Measurements from ENCODE around the gene L3MBTL3. TPM values are rescaled to one million over a fixed set of nuclear protein-coding genes. Genes with fewer than 3 reads are reported as not detected.
A peak's percentile ranks its signal among the peaks of the same experiment; 100 is the strongest.
"Not testable (repeated sequence)": the region's sequence is repeated elsewhere in the genome, so short reads cannot be mapped to it uniquely, and the experiment has no call there.

The L3MBTL3 gene
- total RNA-seq, 2 donors from 2014 or later = 23.7 to 39.7 TPM

DNA sequence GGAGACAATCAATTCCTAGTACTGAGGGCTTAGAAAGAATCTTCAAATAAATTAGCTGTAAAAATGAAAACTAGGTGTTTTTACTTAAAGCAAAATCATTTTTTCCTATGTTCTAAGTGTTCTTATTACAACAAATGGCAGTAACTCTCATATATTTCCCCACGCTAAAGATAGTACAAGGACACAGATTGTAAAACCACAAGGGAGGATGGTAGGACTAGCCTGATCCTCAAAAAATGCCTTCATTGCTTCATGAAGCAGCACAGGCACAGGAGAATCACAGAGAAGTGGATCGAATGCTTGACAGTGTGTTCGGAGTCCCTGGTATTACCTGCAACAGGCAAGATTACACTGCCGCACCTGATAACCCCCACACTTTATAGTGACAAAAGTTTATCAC lies 145.9 kb downstream of the L3MBTL3 start:
- Histone ChIP-seq H3K4me1 (ENCODE audit: control insufficient read depth, insufficient read depth, low read length) (no peaks in the 10 kb centered on the region), H3K9me3 (ENCODE audit: control insufficient read depth, low read length) (no peaks in the 10 kb centered on the region), H3K4me3 (ENCODE audit: low read length) (no peak overlapping the region), H3K9ac (ENCODE audit: extremely low read depth, low read length, poor library complexity, severe bottlenecking) (no peak overlapping the region), H3K27ac (ENCODE audit: low read depth, low read length) (no peak overlapping the region), H3K36me3 (ENCODE audit: control insufficient read depth, insufficient read depth, low read length) (peaks cover 5% of the 10 kb centered on the region), H3K27me3 (ENCODE audit: control insufficient read depth, insufficient read depth, low read length, poor library complexity, severe bottlenecking) (no peaks in the 10 kb centered on the region)
- WGBS, 2 experiments (ENCODE audit: insufficient coverage in 1 of 2, insufficient read length in 1 of 2) = 65 to 70% methylated on average over 4 of the region's 4 CpGs
- Mint-ChIP-seq H3K27me3 (ENCODE audit: insufficient read depth) (no peaks in the 10 kb centered on the region), H3K27ac (peak overlapping the region; percentile 28), H3K4me1 (peaks cover 3% of the 10 kb centered on the region), H3K4me3 (no peak overlapping the region), H3K36me3 (ENCODE audit: low read depth) (peaks cover 55% of the 10 kb centered on the region), H3K9me3 (peaks cover 5% of the 10 kb centered on the region)
- TF ChIP-seq, protein P1, sequence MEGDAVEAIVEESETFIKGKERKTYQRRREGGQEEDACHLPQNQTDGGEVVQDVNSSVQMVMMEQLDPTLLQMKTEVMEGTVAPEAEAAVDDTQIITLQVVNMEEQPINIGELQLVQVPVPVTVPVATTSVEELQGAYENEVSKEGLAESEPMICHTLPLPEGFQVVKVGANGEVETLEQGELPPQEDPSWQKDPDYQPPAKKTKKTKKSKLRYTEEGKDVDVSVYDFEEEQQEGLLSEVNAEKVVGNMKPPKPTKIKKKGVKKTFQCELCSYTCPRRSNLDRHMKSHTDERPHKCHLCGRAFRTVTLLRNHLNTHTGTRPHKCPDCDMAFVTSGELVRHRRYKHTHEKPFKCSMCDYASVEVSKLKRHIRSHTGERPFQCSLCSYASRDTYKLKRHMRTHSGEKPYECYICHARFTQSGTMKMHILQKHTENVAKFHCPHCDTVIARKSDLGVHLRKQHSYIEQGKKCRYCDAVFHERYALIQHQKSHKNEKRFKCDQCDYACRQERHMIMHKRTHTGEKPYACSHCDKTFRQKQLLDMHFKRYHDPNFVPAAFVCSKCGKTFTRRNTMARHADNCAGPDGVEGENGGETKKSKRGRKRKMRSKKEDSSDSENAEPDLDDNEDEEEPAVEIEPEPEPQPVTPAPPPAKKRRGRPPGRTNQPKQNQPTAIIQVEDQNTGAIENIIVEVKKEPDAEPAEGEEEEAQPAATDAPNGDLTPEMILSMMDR (conservative IDR thresholded peaks at IDR 0.05) = no peak
- no peak for DNase-seq

DNA sequence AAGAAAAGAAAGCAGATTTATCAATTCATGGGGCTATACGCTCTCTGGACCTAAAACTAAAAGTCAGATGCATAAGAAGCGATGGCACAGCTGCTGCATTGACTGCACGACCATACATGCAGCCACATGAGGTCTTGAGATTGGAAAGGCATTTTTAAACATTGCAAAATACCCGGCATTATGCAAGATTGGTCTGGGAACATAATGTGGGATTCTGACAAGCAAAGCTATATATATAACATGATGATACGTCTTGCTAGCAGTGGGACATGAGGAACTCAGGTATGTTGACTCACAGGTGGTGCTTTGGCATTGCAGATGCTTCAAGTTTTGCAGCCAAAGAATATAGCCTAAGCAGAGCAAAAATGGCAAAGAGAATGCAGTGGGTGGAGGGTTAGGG lies 149.3 kb downstream of the L3MBTL3 start:
- Mint-ChIP-seq H3K27me3 (ENCODE audit: insufficient read depth) (no peaks in the 10 kb centered on the region), H3K4me1 (peaks cover 3% of the 10 kb centered on the region), H3K9me3 (peaks cover 27% of the 10 kb centered on the region), H3K4me3 (no peak overlapping the region), H3K27ac (no peak overlapping the region), H3K36me3 (ENCODE audit: low read depth) (peaks cover 61% of the 10 kb centered on the region)
- H3K27me3 ChIP-seq (ENCODE audit: control insufficient read depth, insufficient read depth, low read length, poor library complexity, severe bottlenecking) = no peaks in the 10 kb centered on the region
- no peak overlapping the region for H3K4me3 ChIP-seq (ENCODE audit: low read length)
- no peak for DNase-seq
- no peak overlapping the region for H3K27ac ChIP-seq (ENCODE audit: low read depth, low read length)
- H3K36me3 ChIP-seq (ENCODE audit: control insufficient read depth, insufficient read depth, low read length) = peaks cover 5% of the 10 kb centered on the region
- WGBS, 2 experiments (ENCODE audit: insufficient coverage in 1 of 2, insufficient read length in 1 of 2) = 91 to 95% methylated on average over 5 of the region's 5 CpGs
- H3K9me3 ChIP-seq (ENCODE audit: control insufficient read depth, low read length) = peaks cover 24% of the 10 kb centered on the region
- H3K9ac ChIP-seq (ENCODE audit: extremely low read depth, low read length, poor library complexity, severe bottlenecking) = no peak overlapping the region
- no peaks in the 10 kb centered on the region for H3K4me1 ChIP-seq (ENCODE audit: control insufficient read depth, insufficient read depth, low read length)
- TF ChIP-seq, protein P1 (conservative IDR thresholded peaks at IDR 0.05) = no peak

DNA sequence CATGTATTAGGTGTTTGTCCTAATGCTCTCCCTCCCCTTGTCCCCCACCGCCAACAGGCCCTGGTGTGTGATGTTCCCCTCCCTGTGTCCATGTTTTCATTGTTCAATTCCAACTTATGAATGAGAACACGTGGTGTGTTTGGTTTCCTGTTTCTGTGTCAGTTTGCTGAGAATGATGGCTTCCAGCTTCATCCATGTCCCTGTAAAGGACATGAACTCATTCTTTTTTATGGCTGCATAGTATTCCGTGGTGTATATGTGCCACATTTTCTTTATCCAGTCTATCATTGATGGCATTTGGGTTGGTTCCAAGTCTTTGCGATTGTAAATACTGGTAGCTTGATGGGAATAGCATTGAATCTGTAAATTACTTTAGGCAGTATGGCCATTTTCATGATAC lies 151.8 kb downstream of the L3MBTL3 start:
- H3K27ac ChIP-seq (ENCODE audit: low read depth, low read length); H3K27ac Mint-ChIP-seq; DNase-seq; H3K9ac ChIP-seq (ENCODE audit: extremely low read depth, low read length, poor library complexity, severe bottlenecking); H3K4me1 Mint-ChIP-seq; H3K27me3 Mint-ChIP-seq (ENCODE audit: insufficient read depth); H3K4me3 Mint-ChIP-seq; H3K4me1 ChIP-seq (ENCODE audit: control insufficient read depth, insufficient read depth, low read length); H3K4me3 ChIP-seq (ENCODE audit: low read length); H3K27me3 ChIP-seq (ENCODE audit: control insufficient read depth, insufficient read depth, low read length, poor library complexity, severe bottlenecking): not testable (repeated sequence)
- H3K9me3 Mint-ChIP-seq = peaks cover 46% of the 10 kb centered on the region
- WGBS, 2 experiments (ENCODE audit: insufficient coverage in 1 of 2, insufficient read length in 1 of 2) = 80 to 95% methylated on average over 1 to 4 of the region's 4 CpGs
- peaks cover 71% of the 10 kb centered on the region for H3K36me3 Mint-ChIP-seq (ENCODE audit: low read depth)
- Histone ChIP-seq H3K36me3 (ENCODE audit: control insufficient read depth, insufficient read depth, low read length) (peaks cover 18% of the 10 kb centered on the region), H3K9me3 (ENCODE audit: control insufficient read depth, low read length) (peaks cover 45% of the 10 kb centered on the region)

DNA sequence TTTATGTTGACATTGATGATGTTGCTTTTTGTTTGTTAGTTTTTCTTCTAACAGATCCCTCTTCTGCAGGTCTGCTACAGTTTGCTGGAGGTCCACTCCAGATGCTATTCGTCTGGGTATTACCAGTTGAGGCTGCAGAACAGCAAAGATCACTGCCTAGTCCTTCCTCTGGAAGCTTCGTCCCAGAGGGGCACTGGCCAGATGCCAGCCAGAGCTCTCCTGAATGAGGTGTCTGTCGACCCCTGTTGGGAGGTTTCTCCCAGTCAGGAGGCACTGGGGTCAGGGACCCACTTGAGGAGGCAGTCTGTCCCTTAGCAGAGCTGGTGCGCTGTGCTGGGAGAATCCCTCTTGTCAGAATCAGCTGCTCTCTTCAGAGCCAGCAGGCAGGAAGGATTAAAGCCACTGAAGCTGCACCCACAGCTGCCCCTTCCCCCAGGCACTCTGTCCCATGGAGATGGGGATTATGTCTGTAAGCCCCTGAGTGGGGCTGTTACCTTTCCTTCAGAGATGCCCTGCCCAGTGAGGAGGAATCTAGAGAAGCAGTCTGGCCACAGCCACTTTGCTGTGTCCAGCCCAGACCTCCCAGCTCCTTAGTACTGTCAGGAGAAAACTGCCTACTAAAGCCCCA lies 155.1 kb downstream of the L3MBTL3 start:
- H3K4me1 Mint-ChIP-seq; H3K27me3 Mint-ChIP-seq (ENCODE audit: insufficient read depth); H3K4me3 ChIP-seq (ENCODE audit: low read length); H3K27ac ChIP-seq (ENCODE audit: low read depth, low read length); H3K9ac ChIP-seq (ENCODE audit: extremely low read depth, low read length, poor library complexity, severe bottlenecking); DNase-seq; H3K4me1 ChIP-seq (ENCODE audit: control insufficient read depth, insufficient read depth, low read length); H3K27me3 ChIP-seq (ENCODE audit: control insufficient read depth, insufficient read depth, low read length, poor library complexity, severe bottlenecking); H3K4me3 Mint-ChIP-seq; H3K27ac Mint-ChIP-seq: not testable (repeated sequence)
- H3K9me3 ChIP-seq (ENCODE audit: control insufficient read depth, low read length) = peaks cover 47% of the 10 kb centered on the region
- H3K36me3 ChIP-seq (ENCODE audit: control insufficient read depth, insufficient read depth, low read length) = peaks cover 28% of the 10 kb centered on the region
- H3K36me3 Mint-ChIP-seq (ENCODE audit: low read depth) = peaks cover 81% of the 10 kb centered on the region
- H3K9me3 Mint-ChIP-seq = peaks cover 50% of the 10 kb centered on the region
- WGBS, 2 experiments (ENCODE audit: insufficient coverage in 1 of 2, insufficient read length in 1 of 2) = 93 to 95% methylated on average over 4 of the region's 4 CpGs

Data from endodermal cell (in vitro differentiated cells).